K562 (cell line): Measurements from ENCODE around the gene ITGBL1. TPM values are rescaled to one million over a fixed set of nuclear protein-coding genes. Genes with fewer than 3 reads are reported as not detected.

Source experiments
- TRIM24 ChIP-seq, 2 experiments: fragments of 450-650 bp; IDR thresholded peaks; 2 replicates each; pipeline ENCODE4 v1.6.1; 2016
- ZBED1 ChIP-seq: IDR thresholded peaks from 2 replicates; pipeline ENCODE4 v1.6.1; 2014
- ZNF586 ChIP-seq: fragments of 450-650 bp; formaldehyde crosslinking; conservative IDR thresholded peaks from 2 replicates; pipeline ENCODE4 v1.4.0; 2020; ENCODE audit warnings: mild to moderate bottlenecking, moderate library complexity
- polyA plus RNA-seq, 8 experiments: library from polyadenylated mRNA; depleted of rRNA in 4 of 8; stranded (reverse) in 5 of 8; unstranded in 3 of 8; fragments of >200 nt; fragmentation: Nextera tagmentation in 2 of 8; fragmentation: Illumina TruSeq in 1 of 8; extraction: Ambion mirVana in 2 of 8; extraction: Trizol in 1 of 8; gene quantifications; 2 replicates each; pipeline versions ENCODE4 v1.2.1 to v1.2.3, GENCODE V29; 2011 to 2014; ENCODE audit warnings: inconsistent platforms in 1 of 8, missing spikeins in 1 of 8
- total RNA-seq, 7 experiments: library from RNA; depleted of rRNA in 6 of 7; stranded (reverse); fragments of >200 nt in 6 of 7; fragmentation: Illumina TruSeq in 2 of 7; extraction: Trizol in 2 of 7; gene quantifications; 2 replicates each; pipeline versions ENCODE4 v1.2.1 to v1.2.3, GENCODE V29; 2011 to 2021; ENCODE audit warnings: low replicate concordance in 1 of 7
- TF ChIP-seq, protein P1 (sequence below), 2 experiments: fragments of 450-650 bp in 1 of 2; sonication (generic) in 1 of 2; formaldehyde crosslinking in 1 of 2; IDR thresholded peaks; 2 replicates each; pipeline versions ENCODE4 v1.7.1 to v1.9.0; 2016 to 2022; ENCODE audit warnings: inconsistent platforms in 1 of 2, mild to moderate bottlenecking in 1 of 2, missing genetic modification reagents in 1 of 2

The ITGBL1 gene
- total and polyA plus RNA-seq, 9 of the 15 experiments (the other 6 are each of a cell fraction or from before 2014, with no cell fraction given): 0.04 to 0.73 (median 0.32) TPM; not detected in 1

- TF ChIP-seq, protein P1, sequence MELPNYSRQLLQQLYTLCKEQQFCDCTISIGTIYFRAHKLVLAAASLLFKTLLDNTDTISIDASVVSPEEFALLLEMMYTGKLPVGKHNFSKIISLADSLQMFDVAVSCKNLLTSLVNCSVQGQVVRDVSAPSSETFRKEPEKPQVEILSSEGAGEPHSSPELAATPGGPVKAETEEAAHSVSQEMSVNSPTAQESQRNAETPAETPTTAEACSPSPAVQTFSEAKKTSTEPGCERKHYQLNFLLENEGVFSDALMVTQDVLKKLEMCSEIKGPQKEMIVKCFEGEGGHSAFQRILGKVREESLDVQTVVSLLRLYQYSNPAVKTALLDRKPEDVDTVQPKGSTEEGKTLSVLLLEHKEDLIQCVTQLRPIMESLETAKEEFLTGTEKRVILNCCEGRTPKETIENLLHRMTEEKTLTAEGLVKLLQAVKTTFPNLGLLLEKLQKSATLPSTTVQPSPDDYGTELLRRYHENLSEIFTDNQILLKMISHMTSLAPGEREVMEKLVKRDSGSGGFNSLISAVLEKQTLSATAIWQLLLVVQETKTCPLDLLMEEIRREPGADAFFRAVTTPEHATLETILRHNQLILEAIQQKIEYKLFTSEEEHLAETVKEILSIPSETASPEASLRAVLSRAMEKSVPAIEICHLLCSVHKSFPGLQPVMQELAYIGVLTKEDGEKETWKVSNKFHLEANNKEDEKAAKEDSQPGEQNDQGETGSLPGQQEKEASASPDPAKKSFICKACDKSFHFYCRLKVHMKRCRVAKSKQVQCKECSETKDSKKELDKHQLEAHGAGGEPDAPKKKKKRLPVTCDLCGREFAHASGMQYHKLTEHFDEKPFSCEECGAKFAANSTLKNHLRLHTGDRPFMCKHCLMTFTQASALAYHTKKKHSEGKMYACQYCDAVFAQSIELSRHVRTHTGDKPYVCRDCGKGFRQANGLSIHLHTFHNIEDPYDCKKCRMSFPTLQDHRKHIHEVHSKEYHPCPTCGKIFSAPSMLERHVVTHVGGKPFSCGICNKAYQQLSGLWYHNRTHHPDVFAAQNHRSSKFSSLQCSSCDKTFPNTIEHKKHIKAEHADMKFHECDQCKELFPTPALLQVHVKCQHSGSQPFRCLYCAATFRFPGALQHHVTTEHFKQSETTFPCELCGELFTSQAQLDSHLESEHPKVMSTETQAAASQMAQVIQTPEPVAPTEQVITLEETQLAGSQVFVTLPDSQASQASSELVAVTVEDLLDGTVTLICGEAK (IDR thresholded peaks at IDR 0.05): no peak
- TF ChIP-seq, protein P1 (CRISPR knock-in tag; IDR thresholded peaks at IDR 0.05): no peak
- TF ChIP-seq ZNF586 (CRISPR knock-in tag) (no peak), ZBED1 (no peak), TRIM24 (IDR thresholded peaks at IDR 0.05) (no peak)
These were observed 2.4 kb upstream of the ITGBL1 start (continued) for GRCh38 chr13:101449790-101450748.
